Effector memory CD8-positive, alpha-beta T cell (primary cell): Measurements from ENCODE around the gene CPEB1.
"Not testable (repeated sequence)": the region's sequence is repeated elsewhere in the genome, so short reads cannot be mapped to it uniquely, and the experiment has no call there.

Source experiments
- ATAC-seq: fragments of 150-1000 bp; cut with Tn5 transposase; replicated peaks from 2 replicates; pipeline ENCODE4 v1.10.0; 2021; ENCODE audit warnings: mild to moderate bottlenecking, moderate library complexity
- DNase-seq, 3 experiments: peaks; one replicate each; pipeline ENCODE4 v3.0.0; 2021
- H3K27ac Mint-ChIP-seq, 2 donors: one replicate each; pipeline ENCODE4 v1.8.0; 2022; ENCODE audit warnings: mild to moderate bottlenecking in 2 of 2, mixed read lengths in 2 of 2, moderate library complexity in 2 of 2
- H3K27me3 Mint-ChIP-seq, 2 donors: one replicate each; pipeline ENCODE4 v1.8.0; 2022; ENCODE audit warnings: mixed read lengths in 2 of 2
- H3K36me3 Mint-ChIP-seq: one replicate; pipeline ENCODE4 v1.8.0; 2022; ENCODE audit warnings: mild to moderate bottlenecking, moderate library complexity, mixed read lengths; ENCODE audit not compliant: insufficient read depth
- H3K4me1 Mint-ChIP-seq, 2 donors: one replicate each; pipeline ENCODE4 v1.8.0; 2022; ENCODE audit warnings: low read depth in 2 of 2, mixed read lengths in 2 of 2
- H3K4me3 Mint-ChIP-seq, 2 donors: one replicate each; pipeline ENCODE4 v1.8.0; 2022; ENCODE audit warnings: mild to moderate bottlenecking in 2 of 2, mixed read lengths in 2 of 2, moderate library complexity in 2 of 2
- H3K9me3 Mint-ChIP-seq, 2 donors: one replicate each; pipeline ENCODE4 v1.8.0; 2022; ENCODE audit warnings: mixed read lengths in 2 of 2

CPEB1 gene

DNA sequence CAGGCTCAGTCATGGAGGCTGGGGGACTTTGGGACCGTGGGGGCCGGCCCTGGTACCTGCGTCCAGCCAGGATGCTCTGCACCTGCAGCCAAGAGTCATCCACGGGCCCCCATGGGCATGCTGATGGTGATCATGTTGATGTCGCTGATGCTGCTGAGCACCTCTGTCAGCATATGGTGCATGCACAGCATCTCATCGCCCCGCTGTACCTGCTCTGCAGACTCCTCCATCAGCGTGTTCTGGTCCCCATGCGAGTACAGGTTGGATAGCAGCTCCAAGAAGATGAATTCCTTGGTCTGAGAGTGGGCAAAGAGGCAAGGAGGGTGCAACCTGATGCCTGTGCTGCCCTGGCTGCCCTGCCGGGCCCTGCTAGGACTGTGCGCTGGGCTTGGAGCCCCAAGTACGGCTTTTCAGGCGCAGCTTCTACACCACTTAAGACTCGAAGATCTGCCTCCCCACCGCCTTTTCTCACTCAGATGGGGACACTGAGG lies 114.1 kb downstream of the CPEB1 start:
- no peak overlapping the region for H3K4me3 Mint-ChIP-seq
- H3K36me3 Mint-ChIP-seq: peaks cover 48% of the 10 kb centered on the region
- DNase-seq (no peak), ATAC-seq (no peak)
- no peaks in the 10 kb centered on the region for H3K9me3 Mint-ChIP-seq
- H3K4me1 Mint-ChIP-seq: peaks cover 13 to 16% of the 10 kb centered on the region in 2 donors
- no peaks in the 10 kb centered on the region for H3K27me3 Mint-ChIP-seq
- H3K27ac Mint-ChIP-seq: peak overlapping the region in 1 of 2 donors; percentile 75

DNA sequence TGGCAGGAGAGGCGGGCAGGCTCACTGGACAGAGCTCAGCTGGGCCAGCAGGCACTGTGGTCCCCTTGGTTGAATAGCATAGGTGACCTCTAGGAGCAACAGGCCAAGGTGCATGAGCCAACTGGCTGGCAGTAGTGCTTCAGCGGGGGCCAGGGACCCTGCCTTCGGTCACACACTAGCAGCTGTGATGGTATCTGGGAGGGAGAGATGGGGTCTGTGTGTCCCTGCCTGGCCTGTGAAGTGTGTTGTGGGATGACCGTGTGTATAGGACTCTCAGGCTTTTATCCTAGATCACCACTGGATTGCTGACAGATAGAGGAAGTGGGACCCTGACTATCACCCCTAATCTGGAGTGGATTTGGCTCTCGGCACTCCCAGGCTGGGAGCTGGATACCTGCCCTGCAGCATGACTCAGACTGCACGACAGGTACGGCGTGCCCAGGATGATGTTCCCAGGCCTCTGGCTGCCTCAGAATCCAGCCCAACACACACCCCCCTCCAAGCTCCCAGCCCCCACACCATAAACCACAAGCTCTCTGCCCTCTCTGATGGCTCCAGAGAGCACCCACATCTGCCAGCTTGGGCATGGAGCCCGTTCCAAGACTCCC lies 114.7 kb downstream of the CPEB1 start:
- H3K4me3 Mint-ChIP-seq: no peak overlapping the region
- H3K4me1 Mint-ChIP-seq: peaks cover 13 to 16% of the 10 kb centered on the region in 2 donors
- H3K27me3 Mint-ChIP-seq: no peaks in the 10 kb centered on the region
- DNase-seq (no peak), ATAC-seq (no peak)
- peaks cover 43% of the 10 kb centered on the region for H3K36me3 Mint-ChIP-seq
- H3K9me3 Mint-ChIP-seq: no peaks in the 10 kb centered on the region
- H3K27ac Mint-ChIP-seq: peak overlapping the region in 1 of 2 donors; percentile 75

DNA sequence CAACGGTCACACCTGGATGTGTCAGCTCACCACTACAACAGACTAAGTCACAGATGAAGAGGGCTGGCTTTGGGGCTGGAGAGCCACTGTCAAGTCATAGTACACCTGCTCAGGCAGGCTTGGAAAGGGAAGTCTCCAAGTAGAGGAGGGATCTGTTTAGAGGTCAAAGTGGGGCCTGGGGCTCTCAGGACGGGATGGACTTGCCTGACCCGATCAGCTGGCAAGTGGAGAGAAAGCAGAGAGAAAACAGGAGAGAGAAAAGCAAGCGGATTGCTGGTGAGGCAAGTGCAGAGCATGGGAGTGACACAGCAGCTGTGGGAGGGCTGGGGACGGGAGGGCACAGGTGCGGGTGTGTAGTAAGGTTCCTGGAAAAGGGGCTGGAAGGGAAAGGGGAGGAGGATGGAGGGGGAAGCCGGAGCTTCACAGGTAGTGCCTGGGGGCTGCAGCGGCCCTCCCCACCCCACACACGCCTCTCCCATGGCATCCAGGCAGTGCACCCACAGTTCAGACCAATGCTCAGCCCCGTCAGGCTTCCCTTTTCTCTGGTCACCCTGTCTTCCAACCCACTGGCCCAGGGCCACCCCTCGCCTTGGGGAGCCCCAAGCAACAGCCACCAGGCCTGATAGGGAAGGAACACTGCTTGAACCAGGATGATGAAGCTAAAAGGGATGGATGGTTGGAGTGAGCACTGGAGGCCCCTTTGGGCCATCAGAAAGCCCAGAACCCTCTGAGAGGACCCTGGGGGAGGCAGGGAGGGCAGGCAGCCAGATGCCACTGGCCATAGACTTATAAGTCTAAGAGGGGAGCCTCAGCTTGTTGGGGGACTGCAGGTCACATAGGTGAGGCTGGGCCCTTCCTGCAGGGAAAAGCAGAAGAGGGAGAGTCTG lies 115.4 kb downstream of the CPEB1 start:
- Mint-ChIP-seq H3K4me3 (no peak overlapping the region), H3K27me3 (no peaks in the 10 kb centered on the region)
- no peak for DNase-seq

DNA sequence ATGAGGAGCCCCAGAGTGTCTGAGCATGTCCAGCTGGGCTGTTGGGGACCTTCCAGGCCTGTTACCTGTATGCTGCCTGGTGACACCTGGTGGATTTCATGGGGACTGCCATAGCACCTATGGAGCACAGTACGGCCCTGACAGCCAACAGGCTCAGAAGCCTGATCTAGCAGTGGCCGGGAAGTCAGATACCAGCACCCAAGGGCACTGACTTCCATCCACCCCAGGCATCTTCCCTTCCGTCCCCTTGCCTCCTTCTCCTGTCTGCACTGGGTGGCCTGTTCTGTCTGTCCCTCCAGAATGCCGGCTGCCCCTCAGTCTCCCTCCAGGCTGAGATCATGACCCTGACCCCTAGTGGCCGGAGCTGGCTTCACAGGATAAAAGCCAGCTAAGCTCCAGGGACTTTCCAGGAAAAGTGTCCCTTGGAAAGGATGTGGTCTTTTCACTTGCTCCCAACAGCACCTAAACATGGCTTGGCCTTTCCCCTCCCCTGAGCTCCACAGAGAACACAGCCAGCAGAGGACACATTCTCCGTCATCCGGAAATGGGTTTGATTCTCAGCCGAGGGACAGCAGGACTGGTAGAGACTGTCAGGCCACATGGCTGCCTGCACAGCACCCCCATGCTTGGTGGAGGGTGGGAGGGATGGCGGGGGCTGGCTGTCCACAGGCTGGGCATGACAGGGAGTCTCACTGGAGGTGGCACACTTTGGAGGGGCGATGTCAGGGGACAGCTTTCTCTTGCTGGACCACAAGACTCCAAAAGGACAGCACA lies 116.4 kb downstream of the CPEB1 start:
- peak; percentile 58 to 66 (median 62) for DNase-seq
- Mint-ChIP-seq H3K27ac (no peak overlapping the region), H3K27me3 (no peaks in the 10 kb centered on the region), H3K4me3 (peak overlapping the region; percentile 62 to 66), H3K4me1 (peaks cover 6 to 10% of the 10 kb centered on the region in 2 donors), H3K36me3 (peaks cover 26% of the 10 kb centered on the region), H3K9me3 (no peaks in the 10 kb centered on the region)
- peak; percentile 92 for ATAC-seq

More for the DNA sequence above, 115.4 kb downstream of the CPEB1 start:
- H3K9me3 Mint-ChIP-seq: no peaks in the 10 kb centered on the region
- H3K27ac Mint-ChIP-seq: peak overlapping the region in 1 of 2 donors; percentile 51
- H3K36me3 Mint-ChIP-seq: peaks cover 35% of the 10 kb centered on the region
- H3K4me1 Mint-ChIP-seq: peaks cover 10 to 11% of the 10 kb centered on the region in 2 donors
- no peak for ATAC-seq

DNA sequence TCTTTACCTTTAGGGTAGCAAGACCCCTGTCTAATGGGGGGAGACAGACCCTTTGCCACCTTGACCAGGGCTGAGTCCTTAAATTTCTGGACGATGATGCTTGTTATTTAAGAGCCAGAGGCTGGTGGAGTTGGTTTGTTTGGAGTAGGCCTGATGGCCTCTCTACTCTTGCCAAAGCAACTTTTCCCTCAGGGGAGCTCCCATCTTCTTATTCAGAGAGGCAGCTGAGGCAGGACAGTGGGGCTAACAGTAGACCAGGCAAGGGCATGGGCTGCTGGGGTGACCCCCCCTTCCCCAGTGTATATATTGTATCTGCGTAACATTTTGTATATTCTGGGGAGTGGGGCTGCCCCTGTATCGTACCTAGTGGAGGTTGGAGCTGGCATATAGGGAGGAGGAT lies 117.2 kb downstream of the CPEB1 start:
- Mint-ChIP-seq H3K4me3 (no peak overlapping the region), H3K36me3 (peaks cover 18% of the 10 kb centered on the region), H3K9me3 (no peaks in the 10 kb centered on the region), H3K27ac (no peak overlapping the region), H3K27me3 (no peaks in the 10 kb centered on the region), H3K4me1 (peaks cover 6 to 10% of the 10 kb centered on the region in 2 donors)
- ATAC-seq (no peak), DNase-seq (no peak)

DNA sequence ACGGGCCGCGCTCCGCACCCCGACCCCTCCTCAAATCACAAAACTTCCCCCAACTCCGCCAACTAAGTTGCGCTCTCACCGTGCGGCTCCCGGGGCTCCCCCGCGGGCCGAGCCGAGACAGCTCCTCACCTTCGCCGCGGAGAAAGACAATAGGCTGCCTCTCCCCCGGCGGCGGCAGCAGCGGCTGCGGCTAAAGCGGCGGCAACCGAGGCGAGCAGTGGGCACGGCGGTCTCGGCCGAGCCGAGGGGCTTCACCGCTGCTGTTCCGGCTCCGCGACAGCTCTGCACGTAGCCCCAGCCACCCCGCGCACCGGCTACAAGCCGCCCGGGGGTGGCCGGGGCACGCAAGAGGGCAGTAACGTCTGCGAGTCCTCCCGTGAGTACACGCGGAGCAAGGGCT lies 133.6 kb downstream of the CPEB1 start:
- not testable (repeated sequence) for H3K27ac Mint-ChIP-seq, ATAC-seq, H3K27me3 Mint-ChIP-seq, H3K9me3 Mint-ChIP-seq, H3K4me1 Mint-ChIP-seq, DNase-seq, H3K4me3 Mint-ChIP-seq, H3K36me3 Mint-ChIP-seq

DNA sequence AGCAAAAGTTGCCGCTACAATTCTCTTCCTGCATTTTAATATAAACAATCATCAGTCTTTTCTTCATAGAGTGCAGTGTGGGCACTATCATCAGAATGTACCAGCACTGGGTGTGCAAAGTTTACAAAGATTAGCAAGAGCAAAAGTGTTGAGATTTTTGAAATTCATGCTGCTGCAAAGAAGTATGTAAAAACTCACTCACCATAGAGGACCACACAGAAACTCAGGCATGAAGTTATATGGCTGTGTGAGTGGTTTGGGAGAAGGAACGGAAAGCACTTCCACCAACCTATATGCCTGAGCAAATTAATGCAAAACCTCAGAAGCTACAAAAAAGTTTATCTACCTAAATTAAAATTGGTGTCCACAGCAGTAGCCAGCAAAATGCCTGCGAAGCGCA lies 139.5 kb downstream of the CPEB1 start:
- H3K4me3 Mint-ChIP-seq, H3K4me1 Mint-ChIP-seq, H3K36me3 Mint-ChIP-seq, DNase-seq, H3K27me3 Mint-ChIP-seq, ATAC-seq, H3K9me3 Mint-ChIP-seq, H3K27ac Mint-ChIP-seq: not testable (repeated sequence)

DNA sequence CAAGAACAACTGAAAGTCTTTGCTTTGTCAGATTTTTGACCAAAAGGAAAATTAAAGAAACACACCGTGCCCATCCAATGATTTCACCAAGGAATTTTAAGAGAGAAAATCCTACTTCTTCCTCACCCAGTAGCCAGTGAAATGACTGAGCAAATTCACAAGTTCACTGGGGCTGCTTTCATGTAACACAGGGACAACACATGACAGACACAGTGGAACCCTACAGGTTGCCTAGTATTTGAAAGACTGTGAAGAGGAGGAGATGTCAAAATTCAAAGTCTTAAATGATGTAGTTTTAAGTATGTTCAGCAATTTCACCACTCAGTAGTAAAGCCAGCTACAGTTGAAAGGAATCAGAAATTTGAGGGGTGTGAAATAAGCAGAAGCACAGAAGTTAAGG lies 140.1 kb downstream of the CPEB1 start:
- H3K27ac Mint-ChIP-seq, ATAC-seq, H3K4me1 Mint-ChIP-seq: not testable (repeated sequence)

DNA sequence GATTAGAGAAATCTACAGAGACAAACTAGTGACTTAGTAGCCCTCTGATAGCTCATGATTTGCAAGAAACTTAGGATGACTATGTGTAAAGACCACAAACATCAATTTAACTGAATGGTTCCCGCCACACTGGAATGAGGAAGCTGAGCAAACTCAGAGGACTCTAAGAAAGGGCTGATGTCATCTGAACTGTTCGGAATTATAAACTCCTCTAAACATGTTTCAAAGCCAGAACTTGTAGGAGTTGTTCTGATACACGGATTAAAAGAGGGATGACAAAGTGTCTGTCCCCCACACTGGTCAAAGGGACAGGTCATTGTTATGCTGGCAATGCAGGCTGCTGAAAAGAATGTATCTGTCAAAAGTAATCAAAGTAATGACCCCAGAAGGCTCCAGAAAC lies 141.3 kb downstream of the CPEB1 start:
- not testable (repeated sequence) for H3K36me3 Mint-ChIP-seq, H3K27ac Mint-ChIP-seq, ATAC-seq, DNase-seq, H3K4me3 Mint-ChIP-seq, H3K27me3 Mint-ChIP-seq, H3K9me3 Mint-ChIP-seq, H3K4me1 Mint-ChIP-seq

More for the DNA sequence above, 140.1 kb downstream of the CPEB1 start:
- not testable (repeated sequence) for H3K27me3 Mint-ChIP-seq, H3K4me3 Mint-ChIP-seq, H3K36me3 Mint-ChIP-seq, DNase-seq, H3K9me3 Mint-ChIP-seq

DNA sequence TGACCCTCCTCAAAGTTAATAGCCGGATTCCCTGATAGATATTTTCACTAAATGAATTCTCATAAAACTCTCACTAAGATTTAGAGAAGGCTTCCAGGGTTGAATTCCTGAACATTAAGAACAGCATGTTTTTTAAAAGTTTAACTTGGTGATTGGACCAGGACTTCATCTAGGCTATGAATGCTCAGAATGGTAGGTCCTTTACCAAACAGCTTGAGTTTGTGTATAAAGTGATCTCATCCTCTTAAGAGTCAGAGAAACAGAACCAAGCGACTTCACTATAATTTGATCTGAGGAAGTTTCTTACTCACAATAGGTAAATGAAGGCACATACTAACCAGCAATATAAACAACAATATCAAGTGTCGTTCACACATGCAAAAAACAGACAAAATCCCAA lies 143.1 kb downstream of the CPEB1 start:
- H3K4me3 Mint-ChIP-seq, H3K27ac Mint-ChIP-seq, H3K4me1 Mint-ChIP-seq, H3K27me3 Mint-ChIP-seq, H3K9me3 Mint-ChIP-seq, DNase-seq, H3K36me3 Mint-ChIP-seq, ATAC-seq: not testable (repeated sequence)

DNA sequence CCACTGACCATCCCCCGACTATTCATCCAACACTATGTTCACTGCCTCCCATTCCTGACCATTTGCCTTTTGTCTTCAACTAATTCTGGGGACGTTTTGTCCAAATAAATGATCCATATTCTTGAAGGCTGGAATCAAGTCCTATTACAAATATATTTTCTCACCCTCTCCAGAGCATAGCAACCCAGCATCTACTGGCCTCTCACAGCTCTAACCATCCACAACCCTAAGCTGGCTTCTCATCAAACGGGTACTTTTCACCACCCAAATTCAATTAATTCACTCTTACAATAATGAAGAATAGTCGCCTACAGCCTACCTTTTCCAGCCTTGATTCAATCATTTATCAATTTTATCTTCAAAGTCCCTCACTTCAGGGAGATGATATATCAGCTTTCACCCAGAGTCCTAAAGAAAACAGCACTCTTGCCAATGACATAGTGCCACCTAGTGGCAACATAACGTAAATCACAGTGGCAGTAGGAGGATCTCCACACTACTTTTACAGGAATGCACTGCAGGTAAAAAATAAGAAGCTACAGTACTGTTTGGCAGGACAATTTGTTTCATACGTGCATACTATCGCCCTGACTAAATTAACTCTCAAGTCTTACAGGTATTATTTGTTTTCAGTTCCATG lies 144.3 kb downstream of the CPEB1 start:
- H3K27me3 Mint-ChIP-seq, H3K4me1 Mint-ChIP-seq, H3K27ac Mint-ChIP-seq, H3K4me3 Mint-ChIP-seq, H3K36me3 Mint-ChIP-seq, H3K9me3 Mint-ChIP-seq: not testable (repeated sequence)
- DNase-seq: peak in 2 of 3 experiments; percentile 9 to 23
- peak; percentile 81 for ATAC-seq

DNA sequence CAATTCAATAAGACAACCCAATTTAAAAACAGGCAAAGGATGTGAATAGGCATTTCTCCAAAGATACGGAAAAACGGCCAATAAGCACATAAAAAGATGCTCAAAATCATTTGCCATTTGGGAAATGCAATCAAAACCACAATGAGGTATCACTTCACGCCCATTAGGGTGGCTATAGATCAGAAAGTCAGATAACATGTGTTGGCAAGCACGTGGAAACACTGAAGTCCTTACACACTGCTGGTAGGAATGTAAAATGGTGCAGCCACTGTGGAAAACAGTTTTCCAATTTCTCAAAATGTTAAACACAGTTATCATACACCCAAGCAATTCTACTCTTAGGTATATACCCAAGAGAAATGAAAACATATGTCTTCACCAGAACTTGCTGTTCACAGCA lies 146.4 kb downstream of the CPEB1 start:
- DNase-seq, H3K4me1 Mint-ChIP-seq, H3K36me3 Mint-ChIP-seq, ATAC-seq, H3K4me3 Mint-ChIP-seq, H3K27me3 Mint-ChIP-seq, H3K27ac Mint-ChIP-seq, H3K9me3 Mint-ChIP-seq: not testable (repeated sequence)

DNA sequence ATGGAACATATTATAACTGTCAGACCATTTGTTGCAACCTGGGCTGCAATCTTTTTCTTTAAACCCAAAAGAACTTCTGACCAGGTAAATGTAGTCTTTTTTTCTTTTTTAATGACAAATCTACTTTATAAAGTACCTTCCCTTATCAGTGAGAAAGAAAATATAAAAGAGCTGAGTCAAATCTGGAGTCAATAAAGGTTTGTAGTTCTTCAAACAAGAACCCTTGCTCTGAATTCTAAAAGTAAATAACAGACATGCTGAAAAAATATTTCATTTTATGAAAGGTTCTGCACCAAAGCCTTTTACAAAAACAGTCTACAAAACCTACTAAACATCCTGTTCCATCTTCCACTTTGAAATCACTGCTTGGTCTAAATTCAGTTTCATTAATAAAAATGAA lies 149.2 kb downstream of the CPEB1 start:
- not testable (repeated sequence) for H3K36me3 Mint-ChIP-seq, H3K4me3 Mint-ChIP-seq, DNase-seq, H3K4me1 Mint-ChIP-seq, H3K27me3 Mint-ChIP-seq, H3K9me3 Mint-ChIP-seq, ATAC-seq, H3K27ac Mint-ChIP-seq
